NT2/D1 (cell line): ENCODE results near the gene ADAMTS12.

Source experiments
- YY1 ChIP-seq: IDR thresholded peaks from 2 replicates; pipeline ENCODE4 v1.6.1; 2011; ENCODE audit not compliant: insufficient read length, insufficient read depth
- ZNF274 ChIP-seq: IDR thresholded peaks from 2 replicates; pipeline ENCODE4 v1.6.1; 2011; ENCODE audit warnings: mild to moderate bottlenecking, low read depth, low read length

DNA sequence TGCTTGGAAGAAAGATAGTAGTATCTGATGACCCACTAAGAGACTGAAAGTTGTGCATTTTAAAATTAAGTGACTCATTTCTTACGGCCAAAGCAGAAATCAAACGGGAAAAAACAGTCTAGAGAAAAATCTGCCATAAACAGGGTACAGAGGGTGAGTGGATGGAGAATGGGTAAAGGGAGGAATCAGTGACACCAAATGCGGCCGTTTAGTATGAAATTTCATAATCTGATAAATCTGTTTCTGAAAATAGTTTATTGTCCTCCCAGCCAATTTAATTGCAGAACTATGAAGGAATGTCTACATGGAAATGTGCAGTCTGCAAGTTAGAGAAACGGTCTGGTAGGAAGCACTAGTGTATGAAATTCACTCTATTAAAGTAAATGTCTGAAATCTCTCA is 39.5 kb downstream of the ADAMTS12 start:
- TF ChIP-seq YY1: no peak
- TF ChIP-seq ZNF274: no peak
